Effector memory CD4-positive, alpha-beta T cell (primary cell): ENCODE data around the gene PDE4D.

Experiments
- DNase-seq, 3 donors: peaks; one replicate each; pipeline ENCODE4 v3.0.0-alpha.2; 2020
- H3K27ac ChIP-seq: 2 replicates; pipeline ENCODE4 v1.7.0; 2013; ENCODE audit warnings: mild to moderate bottlenecking, low read length, moderate library complexity; ENCODE audit not compliant: insufficient read depth, poor library complexity, severe bottlenecking
- H3K27me3 ChIP-seq: replicated peaks from 2 replicates; pipeline ENCODE4 v1.7.0; 2013; ENCODE audit warnings: mild to moderate bottlenecking, low read length; ENCODE audit not compliant: insufficient read depth, control insufficient read depth, poor library complexity, severe bottlenecking
- H3K36me3 ChIP-seq: 2 replicates; pipeline ENCODE4 v1.7.0; 2013; ENCODE audit warnings: mild to moderate bottlenecking, low read length, moderate library complexity; ENCODE audit not compliant: control insufficient read depth, insufficient read depth
- H3K4me1 ChIP-seq: 2 replicates; pipeline ENCODE4 v1.7.0; 2013; ENCODE audit warnings: low read length, mild to moderate bottlenecking; ENCODE audit not compliant: control insufficient read depth, insufficient read depth, poor library complexity, severe bottlenecking
- H3K4me3 ChIP-seq: 2 replicates; pipeline ENCODE4 v1.7.0; 2013; ENCODE audit warnings: low read length, low read depth, mild to moderate bottlenecking; ENCODE audit not compliant: insufficient read depth, poor library complexity, severe bottlenecking
- H3K9me3 ChIP-seq: 2 replicates; pipeline ENCODE4 v1.7.0; 2013; ENCODE audit warnings: mild to moderate bottlenecking, low read length, moderate library complexity; ENCODE audit not compliant: control insufficient read depth

PDE4D gene

GRCh38 chr5:59016925-59017324, 876.6 kb downstream of the PDE4D start:
- H3K27ac ChIP-seq: no peak overlapping the region
- no peak overlapping the region for H3K4me3 ChIP-seq
- no peaks in the 10 kb centered on the region for H3K4me1 ChIP-seq
- no peaks in the 10 kb centered on the region for H3K27me3 ChIP-seq
- no peaks in the 10 kb centered on the region for H3K9me3 ChIP-seq
- peaks cover 9% of the 10 kb centered on the region for H3K36me3 ChIP-seq
- DNase-seq: no peak

- no peak for DNase-seq
- Histone ChIP-seq H3K27ac (no peak overlapping the region), H3K36me3 (no peaks in the 10 kb centered on the region), H3K9me3 (no peaks in the 10 kb centered on the region), H3K27me3 (no peaks in the 10 kb centered on the region), H3K4me3 (no peak overlapping the region), H3K4me1 (no peaks in the 10 kb centered on the region)
Measured at GRCh38 chr5:59008816-59009473, 884.6 kb downstream of the PDE4D start.

- no peak for DNase-seq
- H3K4me3 ChIP-seq: no peak overlapping the region
- no peaks in the 10 kb centered on the region for H3K36me3 ChIP-seq
- H3K9me3 ChIP-seq: no peaks in the 10 kb centered on the region
- H3K27me3 ChIP-seq: no peaks in the 10 kb centered on the region
- no peak overlapping the region for H3K27ac ChIP-seq
- no peaks in the 10 kb centered on the region for H3K4me1 ChIP-seq
Measured at GRCh38 chr5:59007460-59008063, 886.0 kb downstream of the PDE4D start.

GRCh38 chr5:59005934-59006701, 887.4 kb downstream of the PDE4D start:
- DNase-seq: no peak
- no peaks in the 10 kb centered on the region for H3K36me3 ChIP-seq
- H3K4me3 ChIP-seq: no peak overlapping the region
- no peaks in the 10 kb centered on the region for H3K4me1 ChIP-seq
- H3K27me3 ChIP-seq: no peaks in the 10 kb centered on the region
- no peak overlapping the region for H3K27ac ChIP-seq
- no peaks in the 10 kb centered on the region for H3K9me3 ChIP-seq

GRCh38 chr5:59003641-59004040, 889.9 kb downstream of the PDE4D start:
- no peak overlapping the region for H3K4me3 ChIP-seq
- H3K9me3 ChIP-seq: no peaks in the 10 kb centered on the region
- no peaks in the 10 kb centered on the region for H3K4me1 ChIP-seq
- no peak for DNase-seq
- H3K27me3 ChIP-seq: no peaks in the 10 kb centered on the region
- no peaks in the 10 kb centered on the region for H3K36me3 ChIP-seq
- no peak overlapping the region for H3K27ac ChIP-seq

GRCh38 chr5:59003124-59003523, 890.4 kb downstream of the PDE4D start:
- no peaks in the 10 kb centered on the region for H3K9me3 ChIP-seq
- no peaks in the 10 kb centered on the region for H3K4me1 ChIP-seq
- no peak overlapping the region for H3K4me3 ChIP-seq
- H3K27ac ChIP-seq: no peak overlapping the region
- no peak for DNase-seq
- H3K27me3 ChIP-seq: no peaks in the 10 kb centered on the region
- H3K36me3 ChIP-seq: no peaks in the 10 kb centered on the region

- H3K27ac ChIP-seq: no peak overlapping the region
- no peaks in the 10 kb centered on the region for H3K9me3 ChIP-seq
- no peaks in the 10 kb centered on the region for H3K27me3 ChIP-seq
- no peaks in the 10 kb centered on the region for H3K4me1 ChIP-seq
- H3K4me3 ChIP-seq: no peak overlapping the region
- DNase-seq: no peak
- H3K36me3 ChIP-seq: no peaks in the 10 kb centered on the region
Measured at GRCh38 chr5:59002162-59002825, 891.2 kb downstream of the PDE4D start.

GRCh38 chr5:59001716-59002115, 891.8 kb downstream of the PDE4D start:
- Histone ChIP-seq H3K27ac (no peak overlapping the region), H3K36me3 (no peaks in the 10 kb centered on the region), H3K27me3 (no peaks in the 10 kb centered on the region), H3K9me3 (no peaks in the 10 kb centered on the region), H3K4me3 (no peak overlapping the region), H3K4me1 (no peaks in the 10 kb centered on the region)
- DNase-seq: no peak

- DNase-seq: no peak
- Histone ChIP-seq H3K36me3 (no peaks in the 10 kb centered on the region), H3K27me3 (no peaks in the 10 kb centered on the region), H3K4me1 (no peaks in the 10 kb centered on the region), H3K27ac (no peak overlapping the region), H3K9me3 (no peaks in the 10 kb centered on the region), H3K4me3 (no peak overlapping the region)
Measured at GRCh38 chr5:59001154-59001553, 892.4 kb downstream of the PDE4D start.

- no peaks in the 10 kb centered on the region for H3K36me3 ChIP-seq
- H3K4me1 ChIP-seq: no peaks in the 10 kb centered on the region
Measured at GRCh38 chr5:59000211-59000610, 893.3 kb downstream of the PDE4D start.

More at GRCh38 chr5:59000211-59000610, 893.3 kb downstream of the PDE4D start:
- Histone ChIP-seq H3K27ac (no peak overlapping the region), H3K4me3 (no peak overlapping the region), H3K9me3 (no peaks in the 10 kb centered on the region), H3K27me3 (no peaks in the 10 kb centered on the region)
- DNase-seq: no peak
